Right lung (tissue), 5 donors: ENCODE results near the gene GIMD1. TPM values are rescaled to one million over a fixed set of nuclear protein-coding genes. Genes with fewer than 3 reads are reported as not detected.
A peak's percentile ranks its signal among the peaks of the same experiment; 100 is the strongest.
"Not testable (repeated sequence)": the region's sequence is repeated elsewhere in the genome, so short reads cannot be mapped to it uniquely, and the experiment has no call there.

Experiments used
- DNase-seq, 2 donors: peaks; one replicate each; pipeline ENCODE4 v3.0.0-alpha.2; 2013
- polyA plus RNA-seq, 5 donors: library from polyadenylated mRNA; unstranded; fragments of 120-200 nt; gene quantifications; one replicate each; pipeline versions ENCODE4 v1.2.1 to v1.2.3, GENCODE V29; 2013; ENCODE audit warnings: inconsistent platforms in 1 of 5, low replicate concordance in 1 of 5; ENCODE audit not compliant: insufficient read length in 5 of 5, insufficient read depth in 1 of 5

GIMD1 gene
- polyA plus RNA-seq, 5 donors, result not detected

- DNase-seq, result no peak
Observed at GRCh38 chr4:106351016-106351415, 17.6 kb downstream of the GIMD1 start.

GRCh38 chr4:106347167-106347566, 21.4 kb downstream of the GIMD1 start:
- DNase-seq, result no peak

- DNase-seq, result no peak
Observed at GRCh38 chr4:106344647-106344970, 24.0 kb downstream of the GIMD1 start.

GRCh38 chr4:106343865-106344646, 24.5 kb downstream of the GIMD1 start:
- DNase-seq, result no peak

GRCh38 chr4:106340774-106341173, 27.8 kb downstream of the GIMD1 start:
- DNase-seq, result no peak

- no peak for DNase-seq
Observed at GRCh38 chr4:106339431-106339830, 29.1 kb downstream of the GIMD1 start.

- DNase-seq, result no peak
Observed at GRCh38 chr4:106338671-106339070, 29.9 kb downstream of the GIMD1 start.

GRCh38 chr4:106337916-106338315, 30.7 kb downstream of the GIMD1 start:
- no peak for DNase-seq

GRCh38 chr4:106336618-106337017, 32.0 kb downstream of the GIMD1 start:
- DNase-seq, result no peak

GRCh38 chr4:106334741-106335470, 33.7 kb downstream of the GIMD1 start:
- no peak for DNase-seq

- DNase-seq, result no peak
Observed at GRCh38 chr4:106333186-106333585, 35.4 kb downstream of the GIMD1 start.

GRCh38 chr4:106329041-106329618, 39.4 kb downstream of the GIMD1 start:
- DNase-seq, result peak; percentile 4 to 9

GRCh38 chr4:106325800-106326199, 42.8 kb downstream of the GIMD1 start:
- no peak for DNase-seq

- no peak for DNase-seq
Observed at GRCh38 chr4:106323119-106323518, 45.5 kb downstream of the GIMD1 start.

GRCh38 chr4:106321814-106322213, 46.8 kb downstream of the GIMD1 start:
- not testable (repeated sequence) for DNase-seq

GRCh38 chr4:106321168-106321567, 47.4 kb downstream of the GIMD1 start:
- DNase-seq, result not testable (repeated sequence)

GRCh38 chr4:106320235-106320634, 48.3 kb downstream of the GIMD1 start:
- no peak for DNase-seq

- no peak for DNase-seq
Observed at GRCh38 chr4:106318511-106318910, 50.1 kb downstream of the GIMD1 start.

- DNase-seq, result no peak
Observed at GRCh38 chr4:106317815-106318214, 50.8 kb downstream of the GIMD1 start.

GRCh38 chr4:106316773-106317409, 51.7 kb downstream of the GIMD1 start:
- DNase-seq, result peak in 1 of 2 donors; percentile 1

GRCh38 chr4:106315968-106316772, 52.4 kb downstream of the GIMD1 start, which contains the start of the genes AIMP1 and TBCK:
Gene AIMP1 (plus strand): TSS chr4:106316550. CDS start chr4:106325010, 8,460 bp downstream.
Gene TBCK (minus strand): TSS chr4:106316209. CDS start chr4:106308960, 7,249 bp downstream.
- peak; percentile 94 to 97 for DNase-seq
